HG03060 (cell line): ENCODE measurements around the gene WDFY4.

Experiments used
- ATAC-seq: cut with Tn5 transposase; IDR thresholded peaks from one replicate; pipeline ENCODE4 v1.9.1; 2021; ENCODE audit warnings: low read depth, moderate number of reproducible peaks; ENCODE audit not compliant: unreplicated experiment

Gene WDFY4

GRCh38 chr10:48957361-48958151 is 272.9 kb downstream of the WDFY4 start:
- no peak for ATAC-seq

- ATAC-seq, result no peak
Observed at GRCh38 chr10:48958598-48959190, 274.0 kb downstream of the WDFY4 start.

GRCh38 chr10:48964038-48964437 is 279.4 kb downstream of the WDFY4 start:
- ATAC-seq, result no peak

GRCh38 chr10:48965460-48965859 is 280.8 kb downstream of the WDFY4 start:
- ATAC-seq, result no peak

GRCh38 chr10:48968036-48968435 is 283.4 kb downstream of the WDFY4 start:
- no peak for ATAC-seq

GRCh38 chr10:48970046-48970445 is 285.4 kb downstream of the WDFY4 start:
- ATAC-seq, result no peak

GRCh38 chr10:48970654-48971053 is 286.0 kb downstream of the WDFY4 start:
- ATAC-seq, result no peak

- ATAC-seq, result no peak
Observed at GRCh38 chr10:48973065-48973464, 288.4 kb downstream of the WDFY4 start.

- no peak for ATAC-seq
Observed at GRCh38 chr10:48974510-48975156, 290.0 kb downstream of the WDFY4 start.

- no peak for ATAC-seq
Observed at GRCh38 chr10:48976196-48976595, 291.5 kb downstream of the WDFY4 start.

GRCh38 chr10:48978318-48978717 is 293.6 kb downstream of the WDFY4 start:
- no peak for ATAC-seq

GRCh38 chr10:48981310-48981907 is 296.7 kb downstream of the WDFY4 start:
- no peak for ATAC-seq

- no peak for ATAC-seq
Observed at GRCh38 chr10:48982584-48982983, 297.9 kb downstream of the WDFY4 start.

- ATAC-seq, result no peak
Observed at GRCh38 chr10:48983648-48984351, 299.1 kb downstream of the WDFY4 start.

- ATAC-seq, result no peak
Observed at GRCh38 chr10:48985621-48986158, 301.0 kb downstream of the WDFY4 start.

- no peak for ATAC-seq
Observed at GRCh38 chr10:48990226-48990625, 305.6 kb downstream of the WDFY4 start.

GRCh38 chr10:48993627-48994026 is 309.0 kb downstream of the WDFY4 start:
- ATAC-seq, result no peak

GRCh38 chr10:48996329-48996728 is 311.7 kb downstream of the WDFY4 start:
- no peak for ATAC-seq

- no peak for ATAC-seq
Observed at GRCh38 chr10:48999346-48999745, 314.7 kb downstream of the WDFY4 start.
